GM12878 (cell line): ENCODE data around the gene RNF115. TPM values are rescaled to one million over a fixed set of nuclear protein-coding genes. Genes with fewer than 3 reads are reported as not detected.

ENCODE experiments used
- ATAC-seq: fragments of 200-7000 bp; cut with Tn5 transposase; 3 replicates; pipeline ENCODE4 v1.9.1; 2020; ENCODE audit warnings: mild to moderate bottlenecking, moderate library complexity
- Bru-seq: library from RNA; stranded (reverse); fragments of 400-500 nt; gene quantifications from one replicate; lab custom pipeline; 2021; lab: Mats Ljungman, UMichigan
- BruChase-seq, 2 experiments: library from RNA; stranded (reverse); fragments of 400-500 nt; gene quantifications; one replicate each; lab custom pipeline; 2021; lab: Mats Ljungman, UMichigan
- BruUV-seq: library from RNA; stranded (reverse); fragments of 400-500 nt; replicated peaks from 2 replicates; lab custom pipeline; 2021; lab: Mats Ljungman, UMichigan
- CTCF ChIA-PET: fragments of 300-600 bp; sonication (Branson Sonifier 250); formaldehyde crosslinking; extraction: SDS; loops from one replicate; lab custom pipeline; 2021; ENCODE audit warnings: inconsistent platforms; lab: Yijun Ruan, JAX
- POLR2A ChIA-PET: fragments of 350-600 bp; formaldehyde crosslinking; extraction: SDS; loops from one replicate; lab custom pipeline; 2021; ENCODE audit warnings: inconsistent platforms; lab: Charles Lee
- RAD21 ChIA-PET: fragments of 300-600 bp; sonication (Branson Sonifier 250); formaldehyde crosslinking; loops from one replicate; lab custom pipeline; 2023; ENCODE audit warnings: antibody characterized with exemption; ENCODE audit not compliant: unreplicated experiment; lab: Charles Lee
- SMC1A ChIA-PET: fragments of 300-600 bp; sonication (Branson Sonifier 250); formaldehyde crosslinking; loops from one replicate; lab custom pipeline; 2023; ENCODE audit not compliant: unreplicated experiment, uncharacterized antibody; lab: Charles Lee
- DNase-seq: peaks from one replicate; pipeline ENCODE4 v3.0.0-alpha.2; 2011; ENCODE audit warnings: low read depth, low spot score
- FAIRE-seq: peaks from 3 replicates; lab custom pipeline; 2011; peaks lifted over from hg19 to GRCh38; lab: Jason Lieb, UNC
- H2AFZ ChIP-seq: 2 replicates; pipeline ENCODE4 v1.6.0; 2011; ENCODE audit warnings: low read depth, low read length, control low read depth; ENCODE audit not compliant: control insufficient read depth
- H3K27ac ChIP-seq: 2 replicates; pipeline ENCODE4 v1.5.1; 2011; ENCODE audit warnings: control low read depth; ENCODE audit not compliant: control insufficient read depth, insufficient read depth
- H3K27me3 ChIP-seq, 2 experiments: replicated peaks in 1 of 2; 2 replicates each; pipeline versions ENCODE4 v1.6.0 to v1.6.1; 2011; ENCODE audit warnings: low read length in 1 of 2; ENCODE audit not compliant: control insufficient read depth in 2 of 2, insufficient read depth in 2 of 2
- H3K36me3 ChIP-seq, 2 experiments: 2 replicates each; pipeline ENCODE4 v1.5.1; 2011; ENCODE audit warnings: low read length in 1 of 2; ENCODE audit not compliant: control insufficient read depth in 2 of 2, insufficient read depth in 2 of 2
- H3K4me1 ChIP-seq: 2 replicates; pipeline ENCODE4 v1.6.1; 2011; ENCODE audit warnings: mild to moderate bottlenecking, low read length, moderate library complexity, mixed read lengths; ENCODE audit not compliant: control insufficient read depth, insufficient read depth
- H3K4me2 ChIP-seq: 2 replicates; pipeline ENCODE4 v1.6.0; 2011; ENCODE audit warnings: control low read depth; ENCODE audit not compliant: control insufficient read depth, insufficient read depth
- H3K4me3 ChIP-seq: fragments of 200-600 bp; sonication (generic); 2 replicates; pipeline ENCODE4 v1.5.1; 2016
- H3K79me2 ChIP-seq: 2 replicates; pipeline ENCODE4 v1.6.0; 2011; ENCODE audit warnings: low read length; ENCODE audit not compliant: control insufficient read depth, insufficient read depth
- H3K9ac ChIP-seq: 2 replicates; pipeline ENCODE4 v1.8.0; 2011; ENCODE audit warnings: low read length, control low read depth, mixed read lengths; ENCODE audit not compliant: control insufficient read depth, insufficient read depth
- H3K9me3 ChIP-seq: replicated peaks from 3 replicates; pipeline ENCODE4 v1.5.1; 2011; ENCODE audit warnings: mild to moderate bottlenecking, low read length; ENCODE audit not compliant: control insufficient read depth, insufficient read depth
- H4K20me1 ChIP-seq: 2 replicates; pipeline ENCODE4 v1.6.0; 2011; ENCODE audit not compliant: control insufficient read depth, insufficient read depth
- BCLAF1 ChIP-seq: fragments of 450-650 bp; IDR thresholded peaks from 2 replicates; pipeline ENCODE4 v1.6.1; 2017; ENCODE audit warnings: antibody characterized with exemption, mild to moderate bottlenecking, moderate library complexity
- CBX3 ChIP-seq: fragments of 200-600 bp; sonication (generic); IDR thresholded peaks from 2 replicates; pipeline ENCODE4 v1.6.1; 2016; ENCODE audit warnings: low read depth, borderline replicate concordance
- EED ChIP-seq: sonication (generic); IDR thresholded peaks from 2 replicates; pipeline ENCODE4 v1.6.1; 2016; ENCODE audit warnings: antibody characterized with exemption, low read depth
- FOXK2 ChIP-seq: fragments of 450-650 bp; IDR thresholded peaks from 2 replicates; pipeline ENCODE4 v1.6.1; 2017; ENCODE audit warnings: mild to moderate bottlenecking, moderate library complexity
- GATAD2B ChIP-seq: fragments of 450-650 bp; conservative IDR thresholded peaks from 2 replicates; pipeline ENCODE4 v1.6.1; 2017; ENCODE audit warnings: low read depth, mild to moderate bottlenecking, moderate library complexity
- MEF2A ChIP-seq: IDR thresholded peaks from 2 replicates; pipeline ENCODE4 v1.6.1; 2011; ENCODE audit warnings: low read depth, mild to moderate bottlenecking, low read length, moderate library complexity; ENCODE audit not compliant: insufficient read depth
- MXI1 ChIP-seq: fragments of 150-350 bp; IDR thresholded peaks from 2 replicates; pipeline ENCODE4 v1.6.1; 2011; ENCODE audit warnings: low read depth, mild to moderate bottlenecking, inconsistent platforms, low read length, improper control_type of control experiment
- PRDM15 ChIP-seq: fragments of 450-650 bp; formaldehyde crosslinking; IDR thresholded peaks from 2 replicates; pipeline ENCODE4 v1.4.0; 2020; ENCODE audit warnings: mild to moderate bottlenecking, moderate library complexity
- SIN3A ChIP-seq: IDR thresholded peaks from 2 replicates; pipeline ENCODE4 v1.6.1; 2012; ENCODE audit warnings: low read depth, low read length, improper control_type of control experiment
- TCF12 ChIP-seq: IDR thresholded peaks from 2 replicates; pipeline ENCODE4 v1.6.1; 2011; ENCODE audit warnings: low read depth, mild to moderate bottlenecking, low read length
- WGBS: methylation state at CpG from one replicate; pipeline ENCODE4 v1.1.6; 2016; ENCODE audit warnings: low lambda C conversion rate; ENCODE audit not compliant: insufficient replicate concordance, insufficient coverage; ENCODE audit errors: missing lambda C conversion rate; 5-methylcytosine and 5-hydroxymethylcytosine counted together
- in situ Hi-C: fragments of 300-500 bp; cut with MboI; formaldehyde crosslinking; loops from 9 replicates; pipeline ENCODE4 v1.14.3; 2018; ENCODE audit warnings: mixed read lengths
- intact Hi-C: fragments of 100-400 bp; cut with micrococcal nuclease; formaldehyde crosslinking; loops from one replicate; pipeline ENCODE4 v1.14.2; 2022; ENCODE audit not compliant: unreplicated experiment
- long read RNA-seq, 2 experiments: library from polyadenylated mRNA; unstranded; transcript quantifications; one replicate each; pipeline ENCODE4 v2.0.0, GENCODE V29; 2019 to 2020
- polyA minus RNA-seq, 3 experiments: library from RNA; depleted of rRNA, polyadenylated mRNA; stranded (reverse); fragments of >200 nt; gene quantifications; 2 replicates each; pipeline ENCODE4 v1.2.3, GENCODE V29; 2011
- polyA plus RNA-seq, 11 experiments: library from polyadenylated mRNA; depleted of rRNA in 4 of 11; unstranded in 6 of 11; stranded (reverse) in 5 of 11; fragments of >200 nt; fragmentation: Nextera tagmentation in 4 of 11; fragmentation: Illumina TruSeq in 1 of 11; extraction: Ambion mirVana in 4 of 11; extraction: Trizol in 1 of 11; gene quantifications; 1 replicate in 1 of 11; 2 replicates in 10 of 11; pipeline versions ENCODE4 v1.2.1 to v1.2.3, GENCODE V29; 2011 to 2016; ENCODE audit warnings: inconsistent platforms in 2 of 11, missing spikeins in 2 of 11, low read depth in 1 of 11
- total RNA-seq, 4 experiments: library from RNA; depleted of rRNA in 3 of 4; stranded (reverse); fragments of >200 nt in 3 of 4; fragmentation: Illumina TruSeq in 1 of 4; extraction: Trizol in 1 of 4; gene quantifications; 2 replicates each; pipeline versions ENCODE4 v1.2.1 to v1.2.3, GENCODE V29; 2013 to 2021

The RNF115 gene
- 61.1 and 64.9 TPM in 2 replicates for total RNA-seq (2013; cell fraction: nucleolus; rRNA removed)
- total RNA-seq (2014; rRNA removed) (13.0 and 13.8 TPM in 2 replicates), total RNA-seq (2014; rRNA removed; fragmentation: Illumina TruSeq; extraction: Trizol) (15.3 and 16.3 TPM in 2 replicates), total RNA-seq (2021) (11.6 and 12.8 TPM in 2 replicates), polyA plus RNA-seq (2011; rRNA removed) (22.0 and 24.8 TPM in 2 replicates), polyA plus RNA-seq (2014; fragmentation: Illumina TruSeq; extraction: Trizol) (15.5 and 18.3 TPM in 2 replicates), polyA plus RNA-seq (2014; fragmentation: Nextera tagmentation; extraction: Ambion mirVana) (1 to 10 TPM; 3.4 to 5.4 TPM), polyA plus RNA-seq (2014; rRNA removed) (10.3 and 11.0 TPM in 2 replicates), polyA plus RNA-seq (2016; fragmentation: Nextera tagmentation; extraction: Ambion mirVana) (10 to 100 TPM; 12.5 to 12.9 TPM), polyA minus RNA-seq (2011; rRNA and poly(A)+ RNA removed) (11.4 and 19.3 TPM in 2 replicates), Bru-seq, nascent RNA (percentile 76 among the genes with signal in this experiment), BruChase-seq, experiment 1, labeled RNA remaining after a 6-hour chase (percentile 82 among the genes with signal in this experiment), BruChase-seq, experiment 2, labeled RNA remaining after a 2-hour chase (percentile 81 among the genes with signal in this experiment)
- 5.8 TPM for polyA plus RNA-seq (2011; ENCODE audit: low read depth)
- polyA plus RNA-seq (2011; cell fraction: cytosol; rRNA removed): 8.2 and 11.5 TPM in 2 replicates
- 16.0 and 18.2 TPM in 2 replicates for polyA plus RNA-seq (2011; cell fraction: nucleus; rRNA removed)
- 8.0 and 8.1 TPM in 2 replicates for polyA plus RNA-seq (2012)
- 3.5 and 3.7 TPM in 2 replicates for polyA minus RNA-seq (2011; cell fraction: cytosol; rRNA and poly(A)+ RNA removed)
- polyA minus RNA-seq (2011; cell fraction: nucleus; rRNA and poly(A)+ RNA removed): 5.3 and 11.2 TPM in 2 replicates
- long read RNA-seq, experiment 1, full-length matches to known transcripts: 36 of 41 reads
- long read RNA-seq, experiment 1, partial matches to known transcripts: 0 of 41 reads
- long read RNA-seq, experiment 1, other reads (novel, unspliced or antisense): 5 of 41 reads
- long read RNA-seq, experiment 2, full-length matches to known transcripts: 18 of 27 reads
- long read RNA-seq, experiment 2, partial matches to known transcripts: 2 of 27 reads
- long read RNA-seq, experiment 2, other reads (novel, unspliced or antisense): 7 of 27 reads

- peak; percentile 48 for DNase-seq
- Histone ChIP-seq H3K9ac (peak within 1 kb of the TSS; percentile 100), H3K4me2 (peak within 1 kb of the TSS; percentile 58), H3K4me1 (peaks cover 10% of the 10 kb centered on the region), H2AFZ (peak within 1 kb of the TSS; percentile 98), H4K20me1 (no peaks in the 10 kb centered on the region), H3K79me2 (peaks cover 35% of the 10 kb centered on the region), H3K27me3 (no peaks in the 10 kb centered on the region), H3K36me3 (peaks cover 0 to 11% of the 10 kb centered on the region in 2 experiments; a peak in 3 of 4 replicates), H3K4me3 (peak within 1 kb of the TSS; percentile 67), H3K9me3 (no peaks in the 10 kb centered on the region; the same call in 2 of the 3 replicates), H3K27ac (peak within 1 kb of the TSS; percentile 95)
- in situ Hi-C loops (no loop called here), intact Hi-C loops (no loop called here)
- ChIA-PET CTCF (interaction anchor here (0.7 to 6.4 kb wide), 6 partner anchors 14 to 209 kb away, joined by 3 to 80 read pairs (median 4); partner anchors contain the start of genes NUDT17 and PIAS3), RAD21 (interaction anchor here (0.6 to 1.7 kb wide), 2 partner anchors 21 to 213 kb away, joined by 3 to 8 read pairs; partner anchors contain the start of gene NUDT17), POLR2A (interaction anchor here (1.2 to 3.9 kb wide), 4 partner anchors 35 to 140 kb away, joined by 3 to 20 read pairs (median 4); partner anchors contain the start of genes ANKRD34A, PIAS3, POLR3GL and RBM8A), SMC1A (interaction anchor here (1.6 to 5.0 kb wide), 3 partner anchors 20 to 156 kb away, joined by 3 to 20 read pairs (median 13); partner anchors contain the start of genes NUDT17 and PIAS3)
- under 1% methylated on average over 88 of the region's 89 CpGs for WGBS
- ATAC-seq: peak; percentile 94
- FAIRE-seq: no peak
- BruUV-seq: TSS peak; percentile 61
- no peak for TF ChIP-seq BCLAF1
- TF ChIP-seq MXI1: peak; percentile 96
- TF ChIP-seq FOXK2: no peak
- peak; percentile 54; the same call in 1 of the 2 replicates for TF ChIP-seq EED
- TF ChIP-seq TCF12: no peak
- 0 out of 2 replicates have a peak, but pooled peaks have one; percentile 66 for TF ChIP-seq PRDM15 (CRISPR knock-in tag)
- TF ChIP-seq GATAD2B: peak; percentile 79
- no peak for TF ChIP-seq CBX3
- peak; percentile 91 for TF ChIP-seq SIN3A
- TF ChIP-seq MEF2A: no peak
Measured at GRCh38 chr1:145823565-145824498, at the start of gene RNF115, which contains the start of gene POLR3C. TSS of gene RNF115 (minus strand) at chr1:145824095. CDS start at chr1:145823873, 222 bp downstream. TSS of gene POLR3C (plus strand) at chr1:145824200. CDS start at chr1:145825777, 1,577 bp downstream.
